Stimulated activated CD4-positive, alpha-beta T cell treated with anti-CD3 and anti-CD28 coated beads, Interleukin-15, amount 100 ng/mL, for 48 hours (primary cell): ENCODE results near the gene CEP135.
"Not testable (repeated sequence)": the region's sequence is repeated elsewhere in the genome, so short reads cannot be mapped to it uniquely, and the experiment has no call there.

Source experiments
- DNase-seq, 2 donors: peaks; one replicate each; pipeline ENCODE4 v3.0.0-alpha.2; 2020; ENCODE audit warnings: low read depth in 2 of 2

The CEP135 gene

GRCh38 chr4:55939421-55939820 is 9.3 kb upstream of the CEP135 start:
- DNase-seq, result no peak

GRCh38 chr4:55941881-55942396 is 6.8 kb upstream of the CEP135 start:
- no peak for DNase-seq

- DNase-seq, result no peak
Measured at GRCh38 chr4:55947254-55947882, 1.4 kb upstream of the CEP135 start.

GRCh38 chr4:55947912-55948725 is 626 bp upstream of the CEP135 start:
- peak in 1 of 2 donors; percentile 22 for DNase-seq

GRCh38 chr4:55949482-55949802 is 697 bp downstream of the CEP135 start:
- DNase-seq, result no peak

- DNase-seq, result no peak
Measured at GRCh38 chr4:55951191-55951922, 2.6 kb downstream of the CEP135 start.

GRCh38 chr4:55955710-55956109 is 7.0 kb downstream of the CEP135 start:
- no peak for DNase-seq

GRCh38 chr4:55959655-55960054 is 10.9 kb downstream of the CEP135 start:
- no peak for DNase-seq

GRCh38 chr4:55964046-55964445 is 15.3 kb downstream of the CEP135 start:
- no peak for DNase-seq

GRCh38 chr4:55965585-55965984 is 16.8 kb downstream of the CEP135 start:
- no peak for DNase-seq

- DNase-seq, result not testable (repeated sequence)
Measured at GRCh38 chr4:55966324-55966723, 17.6 kb downstream of the CEP135 start.

GRCh38 chr4:55967376-55967775 is 18.6 kb downstream of the CEP135 start:
- no peak for DNase-seq

- DNase-seq, result no peak
Measured at GRCh38 chr4:55973650-55974049, 24.9 kb downstream of the CEP135 start.

GRCh38 chr4:55977811-55978210 is 29.1 kb downstream of the CEP135 start:
- no peak for DNase-seq

- no peak for DNase-seq
Measured at GRCh38 chr4:55979562-55979961, 30.8 kb downstream of the CEP135 start.

GRCh38 chr4:55980725-55981124 is 32.0 kb downstream of the CEP135 start:
- DNase-seq, result no peak

GRCh38 chr4:55982976-55983375 is 34.2 kb downstream of the CEP135 start:
- no peak for DNase-seq

GRCh38 chr4:55989766-55990165 is 41.0 kb downstream of the CEP135 start:
- no peak for DNase-seq

- DNase-seq, result no peak
Measured at GRCh38 chr4:55993994-55994663, 45.4 kb downstream of the CEP135 start.

GRCh38 chr4:55996646-55997045 is 47.9 kb downstream of the CEP135 start:
- no peak for DNase-seq

- DNase-seq, result no peak
Measured at GRCh38 chr4:56003606-56004005, 54.9 kb downstream of the CEP135 start.

- DNase-seq, result no peak
Measured at GRCh38 chr4:56004235-56004634, 55.5 kb downstream of the CEP135 start.
